ENCODE data around the gene CDH22.

Gene CDH22

DNA sequence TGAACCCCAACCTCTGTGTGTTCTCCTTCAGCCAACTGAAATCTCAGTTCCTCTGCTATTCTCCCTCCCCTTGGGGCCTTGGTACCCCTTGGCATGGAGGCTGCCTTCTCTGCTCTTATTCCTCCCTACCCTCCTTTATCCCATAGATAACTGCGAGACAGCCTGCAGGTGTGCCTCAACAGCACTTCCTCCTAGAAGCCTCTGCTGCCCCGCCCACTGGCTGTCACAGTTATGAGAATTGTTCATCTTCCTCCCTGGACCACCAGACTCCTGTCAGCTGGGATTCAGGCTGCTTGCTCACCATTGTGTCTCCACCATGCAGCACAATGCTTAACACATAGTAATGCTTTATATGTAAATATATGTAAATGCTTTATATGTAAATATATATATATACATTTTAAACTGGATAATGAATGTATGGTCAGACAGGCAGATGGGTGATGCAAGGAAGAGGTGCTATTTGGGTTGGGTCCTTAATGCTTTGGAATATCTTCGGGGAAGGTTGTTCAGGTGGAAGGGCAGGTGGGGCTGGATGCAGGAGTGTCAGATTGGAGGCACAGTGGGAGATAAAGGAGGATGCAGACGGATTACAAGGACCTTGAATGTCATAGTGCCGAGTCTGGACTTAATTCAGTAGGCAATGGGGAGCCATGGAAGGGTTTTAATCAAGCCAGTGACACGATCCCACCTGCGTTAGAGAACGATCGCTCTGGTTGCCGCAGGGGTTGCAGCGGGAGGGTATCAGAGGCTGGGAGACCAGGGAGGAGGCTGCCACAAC is 4.9 kb downstream of the CDH22 start:
- DNase-seq (ENCODE audit: low read depth in 1 of 2, low spot score in 1 of 2), result no peak

DNA sequence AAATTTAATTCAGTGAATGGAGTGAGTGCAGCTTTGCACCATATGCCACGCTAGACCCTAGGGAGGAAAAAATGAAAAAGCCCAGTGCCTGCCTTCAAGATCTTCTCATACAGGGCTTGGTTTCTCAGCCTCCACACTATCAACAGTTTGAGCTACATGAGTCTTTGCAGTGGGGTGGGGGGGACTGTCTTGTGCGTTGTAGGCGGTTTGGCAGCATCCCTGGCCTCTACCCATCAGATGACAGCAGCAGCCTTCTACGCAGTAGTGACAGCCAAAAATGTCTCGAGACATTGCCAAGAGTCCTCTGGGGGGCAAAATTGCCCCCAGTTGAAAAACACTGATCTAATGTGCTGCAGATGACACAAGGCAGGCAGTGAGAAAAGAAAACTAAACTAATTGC is 6.2 kb downstream of the CDH22 start:
- DNase-seq (ENCODE audit: low read depth in 1 of 2, low spot score in 1 of 2), result no peak

DNA sequence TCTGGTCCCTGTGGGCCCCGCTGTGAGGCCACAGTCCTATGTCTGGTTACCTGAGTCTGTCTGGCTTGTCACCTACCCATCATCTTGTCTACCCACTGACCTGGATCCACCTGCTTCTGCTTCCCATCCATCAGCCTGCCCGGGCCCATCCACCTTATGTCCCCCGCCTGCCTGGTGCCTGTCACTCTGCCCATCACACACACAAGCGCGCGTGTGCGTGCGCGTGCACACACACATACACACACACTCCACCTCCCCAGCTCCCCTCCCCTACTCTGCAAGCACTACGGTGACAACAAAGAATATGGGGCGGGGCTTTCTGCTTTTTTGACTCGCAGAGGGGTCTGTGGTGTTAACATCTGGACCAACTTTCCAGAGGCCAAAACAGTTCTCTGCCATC is 8.0 kb downstream of the CDH22 start:
- no peak for DNase-seq (ENCODE audit: low read depth in 1 of 2, low spot score in 1 of 2)

DNA sequence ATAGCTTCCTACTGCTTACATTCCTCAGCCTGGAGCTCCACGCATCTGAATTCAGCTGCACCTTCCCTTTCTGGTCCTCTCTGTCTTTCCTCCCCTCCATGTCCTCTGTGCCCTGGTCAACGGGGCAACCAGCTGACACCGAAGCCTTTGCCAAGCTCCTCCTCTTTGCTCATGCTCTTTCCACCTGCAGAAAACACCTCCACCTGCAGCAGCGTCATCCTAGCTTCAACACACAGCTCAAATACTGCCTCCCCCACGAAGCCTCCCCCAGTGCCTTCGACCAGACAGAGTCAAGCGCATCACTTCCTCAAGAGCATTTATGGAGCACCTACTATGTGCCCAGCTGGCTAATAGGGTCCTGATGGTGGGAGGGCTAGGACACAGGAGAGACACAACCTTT is 9.2 kb downstream of the CDH22 start:
- DNase-seq (ENCODE audit: low read depth in 1 of 2, low spot score in 1 of 2), result no peak

DNA sequence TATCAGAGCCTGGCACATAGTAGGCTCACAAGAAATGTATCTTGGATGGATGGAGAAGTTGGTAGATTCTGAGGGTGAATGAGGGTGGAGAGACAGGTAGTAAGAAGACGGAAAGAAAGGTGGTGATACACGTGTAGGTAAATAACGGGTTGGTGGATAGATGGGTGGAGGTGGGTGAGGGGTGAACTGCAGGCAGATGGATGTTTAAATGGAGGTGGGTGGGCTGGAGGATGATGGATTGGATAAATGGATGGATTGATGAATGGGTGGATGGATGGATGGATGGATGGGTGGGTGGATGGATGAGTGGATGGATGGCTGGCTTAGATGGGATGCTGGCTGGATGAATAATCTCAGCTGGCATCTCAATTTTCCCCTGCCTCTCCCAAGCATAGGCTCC is 9.9 kb downstream of the CDH22 start:
- no peak for DNase-seq (ENCODE audit: low read depth in 1 of 2, low spot score in 1 of 2)

DNA sequence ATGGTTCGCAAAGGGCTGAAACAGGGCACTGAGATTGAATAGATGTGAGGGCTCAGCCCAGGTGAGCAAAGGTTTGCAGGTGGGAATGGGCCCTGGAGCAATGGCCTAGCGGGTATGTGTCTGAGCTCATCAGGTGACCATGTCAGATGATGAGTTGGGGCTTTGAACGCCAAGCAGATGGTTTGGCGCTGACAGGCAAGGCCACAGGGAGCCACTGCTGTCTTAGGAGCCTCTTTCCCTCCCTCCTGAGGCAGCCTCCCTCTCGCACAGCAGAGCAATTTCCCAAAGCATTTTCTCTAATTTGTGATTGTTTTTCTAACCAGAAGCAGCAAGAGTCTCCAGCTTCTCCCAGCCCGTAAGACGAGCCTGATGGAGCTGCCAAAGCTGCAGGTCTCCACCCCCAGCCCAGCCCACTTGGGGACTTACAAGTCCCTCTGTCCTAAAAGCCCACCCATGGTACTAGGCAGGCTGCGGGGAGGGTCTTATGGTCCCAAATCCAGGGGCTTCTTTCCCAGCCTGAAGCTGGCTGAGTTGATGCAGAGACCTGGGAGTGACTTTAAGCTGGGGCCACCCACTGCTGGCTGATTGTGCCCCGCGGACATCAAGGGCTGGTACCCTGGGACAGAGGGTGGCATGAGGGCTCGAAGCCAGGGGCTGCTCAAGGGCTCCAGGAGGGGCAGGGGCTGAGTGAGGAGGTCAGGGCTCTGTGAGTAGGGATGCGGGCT is 11.6 kb downstream of the CDH22 start:
- no peak for DNase-seq (ENCODE audit: low read depth in 1 of 2, low spot score in 1 of 2)

DNA sequence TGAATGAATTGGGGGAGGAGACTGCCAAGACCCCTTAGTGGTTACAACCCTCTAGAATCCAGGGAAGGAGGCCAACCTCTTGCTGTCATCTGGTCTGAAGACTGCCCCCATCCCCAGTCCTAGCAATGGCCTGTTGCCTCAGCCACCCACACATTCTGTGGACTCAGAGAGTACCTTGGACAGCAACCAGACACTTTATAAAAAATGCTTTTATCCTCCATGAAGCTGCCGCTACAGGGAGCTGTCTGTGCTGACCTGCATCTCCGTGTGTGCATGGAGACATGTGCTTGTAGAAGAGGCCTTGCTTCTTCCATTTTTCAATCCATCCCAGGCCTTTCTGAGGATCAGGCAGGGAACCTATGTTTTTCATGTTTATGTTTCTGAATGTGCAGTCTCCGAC is 15.2 kb downstream of the CDH22 start:
- DNase-seq (ENCODE audit: low read depth in 1 of 2, low spot score in 1 of 2), result no peak

DNA sequence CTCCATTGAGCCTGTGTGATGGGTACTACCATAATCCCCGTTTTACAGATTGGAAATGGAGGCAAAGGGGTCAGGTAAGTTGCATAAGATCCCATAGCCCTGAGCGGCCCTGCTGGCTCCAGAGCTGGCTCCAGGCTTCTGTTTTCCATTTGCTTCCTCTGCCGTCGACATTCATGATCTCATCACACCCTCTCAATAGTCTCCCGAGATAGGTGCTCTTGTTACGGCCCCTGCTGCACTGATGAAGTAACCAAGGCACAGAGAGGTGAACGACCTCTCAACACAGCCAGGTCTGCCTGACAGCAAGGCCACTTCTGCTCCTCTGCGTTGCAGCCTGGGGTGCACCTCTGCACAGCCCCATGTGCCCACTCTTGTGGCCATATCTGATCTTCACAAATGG is 16.9 kb downstream of the CDH22 start:
- no peak for DNase-seq (ENCODE audit: low read depth in 1 of 2, low spot score in 1 of 2)

DNA sequence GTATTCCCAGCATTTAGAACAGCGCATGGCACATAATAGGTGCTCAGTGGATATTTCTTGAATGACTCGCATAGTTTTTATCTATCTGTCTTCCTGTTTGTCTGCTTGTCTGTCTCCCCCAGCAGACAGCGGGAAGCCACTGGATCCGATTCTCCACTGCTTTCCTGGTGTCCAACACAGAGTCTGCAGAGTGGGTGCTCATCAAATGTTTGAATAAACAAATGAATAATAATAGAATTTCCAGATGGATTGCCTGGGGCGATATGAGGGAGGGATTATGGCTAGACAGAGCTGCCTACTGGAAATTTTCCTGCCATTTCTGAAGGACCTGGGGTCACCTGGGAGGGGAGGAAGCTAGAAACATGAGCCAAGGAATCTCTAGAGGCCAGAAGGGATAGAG is 18.9 kb downstream of the CDH22 start:
- no peak for DNase-seq (ENCODE audit: low read depth in 1 of 2, low spot score in 1 of 2)

DNA sequence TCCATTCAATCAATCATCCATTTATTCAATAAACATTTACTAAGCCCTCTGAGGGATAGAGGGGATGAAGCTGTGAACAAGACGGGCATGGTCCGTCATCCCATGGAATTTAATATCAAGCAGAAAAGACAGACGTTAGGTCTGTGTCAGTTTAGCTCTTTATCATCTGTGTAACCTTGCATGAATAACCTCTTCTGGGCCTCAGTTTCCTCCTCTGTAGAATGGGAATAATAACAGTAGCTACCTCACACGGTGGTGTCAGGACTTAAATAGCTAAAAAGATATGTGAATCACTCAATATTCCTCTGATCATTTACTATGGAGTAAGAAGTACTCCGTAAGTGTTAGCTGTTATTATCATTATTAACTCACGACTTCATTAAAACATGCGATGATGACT is 21.3 kb downstream of the CDH22 start:
- DNase-seq (ENCODE audit: low read depth in 1 of 2, low spot score in 1 of 2), result no peak

DNA sequence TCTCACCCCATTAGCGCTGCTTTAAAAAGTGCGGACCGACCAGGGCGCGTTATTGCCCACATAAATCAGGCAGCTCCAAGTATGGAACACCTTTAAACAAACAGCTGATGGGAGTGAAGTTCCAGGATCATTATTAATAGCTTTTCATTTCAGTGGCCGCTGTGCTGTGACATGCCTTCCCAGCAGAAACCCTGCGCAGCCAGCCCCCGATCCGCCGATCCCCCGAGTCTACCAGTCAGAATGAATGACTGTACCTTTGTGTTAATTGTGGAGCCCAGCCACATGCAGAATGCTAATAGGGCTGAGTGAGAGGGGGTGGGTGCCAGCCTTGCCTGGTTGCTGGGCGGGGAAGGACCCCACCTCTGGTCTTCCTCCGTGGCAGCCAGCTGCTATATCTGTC is 21.9 kb downstream of the CDH22 start:
- DNase-seq (ENCODE audit: low read depth in 1 of 2, low spot score in 1 of 2), result no peak

DNA sequence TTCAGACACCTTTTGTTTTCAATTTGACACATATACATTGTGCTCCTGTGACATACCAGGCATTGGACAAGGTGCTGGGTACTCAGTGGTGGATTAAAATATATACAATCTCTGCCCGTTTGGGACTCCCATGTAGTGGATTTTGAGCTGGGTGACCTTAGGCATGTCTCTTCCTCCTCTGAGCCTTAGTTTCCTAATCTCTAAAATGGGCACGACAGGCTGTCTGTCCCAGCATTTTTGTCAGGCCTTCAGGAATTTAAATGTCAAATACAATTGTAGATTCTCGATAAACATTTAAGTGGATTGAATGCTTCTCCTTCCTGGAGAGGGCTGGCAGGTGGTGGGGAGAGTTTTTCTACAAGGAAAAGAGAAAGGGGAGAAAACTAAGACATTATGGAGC is 22.6 kb downstream of the CDH22 start:
- no peak for DNase-seq (ENCODE audit: low read depth in 1 of 2, low spot score in 1 of 2)

DNA sequence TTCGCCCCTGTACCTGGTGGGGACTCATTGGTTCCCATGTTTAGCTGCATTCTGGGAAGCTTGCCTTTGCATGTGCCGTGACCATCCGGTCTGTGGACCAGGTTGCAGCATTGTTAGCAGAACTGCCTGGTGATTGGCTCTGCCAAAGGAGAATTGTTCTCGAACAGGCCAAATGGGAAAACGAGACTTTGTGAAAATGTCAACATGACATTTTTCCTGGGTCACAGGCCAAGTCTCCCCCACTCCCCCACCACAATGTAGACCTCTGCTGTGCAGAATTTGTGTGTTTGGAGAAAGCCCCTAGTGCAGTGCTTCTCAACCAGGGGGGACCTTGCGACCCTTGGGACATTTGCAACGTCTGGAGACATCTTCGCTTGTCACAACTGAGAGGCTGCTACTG is 23.2 kb downstream of the CDH22 start:
- DNase-seq (ENCODE audit: low read depth in 1 of 2, low spot score in 1 of 2), result no peak

DNA sequence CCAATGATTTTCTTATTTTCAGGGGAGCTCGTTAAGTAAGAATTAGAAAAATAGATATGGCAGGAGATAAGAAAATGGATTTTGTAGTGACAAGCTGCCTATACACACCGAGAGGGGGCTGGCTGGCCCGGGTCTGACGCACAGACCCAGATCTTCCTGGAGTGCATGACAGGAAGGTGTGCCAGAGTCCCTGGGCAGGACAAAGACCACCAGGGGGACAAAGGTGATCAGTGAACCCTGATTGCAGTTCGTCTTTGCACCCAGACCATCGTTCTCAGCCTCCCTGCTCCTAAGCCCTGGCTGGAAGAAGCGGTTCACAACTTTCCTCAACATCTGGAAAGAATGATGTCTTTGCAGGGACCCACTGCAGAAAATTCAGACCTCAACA is 24.3 kb downstream of the CDH22 start:
- DNase-seq (ENCODE audit: low read depth in 1 of 2, low spot score in 1 of 2), result no peak

DNA sequence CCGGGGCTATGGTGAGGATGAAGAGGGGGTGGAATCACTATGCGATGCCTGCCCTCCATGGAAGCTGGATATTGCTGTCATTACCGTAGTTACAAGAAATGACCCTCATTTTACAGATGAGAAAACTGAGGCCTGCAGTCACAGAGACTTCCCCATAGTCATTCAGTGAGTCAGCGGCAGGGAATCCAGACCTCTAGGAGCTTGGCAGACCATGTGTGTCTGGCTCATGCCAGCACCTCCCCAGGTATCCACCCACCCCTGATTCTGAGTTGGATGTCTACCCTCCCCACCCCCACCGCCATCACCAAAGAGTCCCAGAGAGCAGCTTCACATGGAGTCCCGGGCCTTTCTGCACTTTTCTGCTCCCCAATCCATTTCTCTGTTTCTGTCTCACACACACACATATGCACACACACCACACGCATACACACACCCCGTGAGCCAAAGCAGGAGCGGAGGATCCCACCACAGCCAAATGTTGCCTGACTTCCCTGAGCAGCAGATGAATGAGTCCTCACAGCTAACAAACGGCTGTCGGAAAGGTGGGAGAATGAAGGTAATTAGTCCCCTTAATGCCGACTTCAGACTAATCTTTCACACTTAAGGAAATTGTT is 24.8 kb downstream of the CDH22 start:
- no peak for DNase-seq (ENCODE audit: low read depth in 1 of 2, low spot score in 1 of 2)

DNA sequence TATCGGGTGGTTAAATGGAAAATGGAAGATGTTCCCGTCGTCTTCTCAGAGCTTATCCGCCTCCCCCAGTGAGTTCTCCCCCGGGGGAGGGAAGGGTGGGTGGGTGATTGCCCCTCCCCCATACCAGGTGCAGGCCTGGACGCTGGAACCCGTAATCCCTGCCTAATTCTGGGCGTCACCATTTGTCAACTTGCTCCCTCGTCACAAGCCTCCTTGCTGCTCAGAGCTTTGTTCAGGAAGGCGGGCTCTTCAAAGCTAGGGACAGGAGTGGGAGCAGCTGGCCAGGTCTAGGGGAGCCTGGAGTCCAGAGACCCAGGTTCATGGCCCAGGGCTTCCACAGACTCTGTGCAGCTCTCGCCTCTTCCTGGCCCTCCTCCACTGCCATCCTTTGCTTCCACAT is 25.6 kb downstream of the CDH22 start:
- DNase-seq (ENCODE audit: low read depth in 1 of 2, low spot score in 1 of 2), result no peak

DNA sequence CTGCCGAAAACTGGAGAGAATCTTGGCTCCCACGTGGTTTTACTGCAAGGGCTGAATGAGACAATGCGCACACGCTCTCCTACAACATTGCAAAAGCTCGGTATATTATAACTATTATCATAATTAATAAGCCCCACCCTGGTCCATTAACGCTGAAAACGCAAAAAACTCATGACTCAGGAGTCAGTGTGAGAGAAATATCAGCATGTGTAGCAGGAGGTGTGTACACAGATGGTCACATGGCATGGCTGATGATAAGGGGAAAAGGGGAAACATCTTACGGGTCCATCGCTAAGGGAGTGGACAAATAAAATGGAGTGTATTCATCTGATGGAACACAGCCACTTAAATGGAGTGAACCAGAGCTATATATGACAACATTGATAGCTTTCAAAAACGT is 29.2 kb downstream of the CDH22 start:
- no peak for DNase-seq (ENCODE audit: low read depth in 1 of 2, low spot score in 1 of 2)

DNA sequence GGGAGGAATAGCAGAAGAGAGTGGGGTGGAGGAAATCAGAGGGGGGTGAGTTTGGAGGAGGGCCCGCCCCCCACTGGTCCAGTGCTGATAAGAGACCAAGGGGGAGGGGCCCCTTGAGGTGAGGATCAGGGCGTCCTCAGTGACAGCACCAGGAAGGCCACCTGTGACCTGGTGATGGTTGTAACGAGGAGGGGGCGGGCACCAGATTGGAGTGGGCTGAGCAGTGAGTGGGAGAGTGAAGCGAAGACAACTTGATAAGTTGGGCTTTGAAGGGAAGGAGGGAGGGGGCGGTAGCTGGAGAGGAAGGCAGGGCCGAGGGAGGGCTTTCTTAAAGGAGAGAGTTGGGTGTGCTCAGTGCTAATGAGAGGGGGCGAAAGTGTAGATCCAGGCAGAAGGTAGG is 30.7 kb downstream of the CDH22 start:
- no peak for DNase-seq (ENCODE audit: low read depth in 1 of 2, low spot score in 1 of 2)

DNA sequence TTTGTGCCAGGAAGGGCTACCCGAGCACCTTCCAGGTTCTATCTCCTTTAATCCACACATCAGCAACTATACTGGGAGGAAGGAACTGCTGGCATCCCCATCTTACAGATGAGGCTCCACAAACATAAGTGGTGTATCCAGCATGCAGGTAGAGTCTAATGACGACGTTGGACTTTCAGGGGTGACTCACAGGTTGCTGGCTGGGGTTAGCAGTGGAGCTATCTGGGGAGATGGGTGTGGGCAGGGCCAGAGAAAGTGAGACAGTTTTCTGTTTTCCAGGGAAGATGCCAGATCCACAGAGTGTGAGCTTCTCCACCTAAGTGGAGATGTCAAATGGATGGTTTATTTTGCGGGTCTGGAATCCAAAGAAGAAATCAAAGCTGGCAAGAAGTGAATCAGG is 31.8 kb downstream of the CDH22 start:
- no peak for DNase-seq (ENCODE audit: low read depth in 1 of 2, low spot score in 1 of 2)

DNA sequence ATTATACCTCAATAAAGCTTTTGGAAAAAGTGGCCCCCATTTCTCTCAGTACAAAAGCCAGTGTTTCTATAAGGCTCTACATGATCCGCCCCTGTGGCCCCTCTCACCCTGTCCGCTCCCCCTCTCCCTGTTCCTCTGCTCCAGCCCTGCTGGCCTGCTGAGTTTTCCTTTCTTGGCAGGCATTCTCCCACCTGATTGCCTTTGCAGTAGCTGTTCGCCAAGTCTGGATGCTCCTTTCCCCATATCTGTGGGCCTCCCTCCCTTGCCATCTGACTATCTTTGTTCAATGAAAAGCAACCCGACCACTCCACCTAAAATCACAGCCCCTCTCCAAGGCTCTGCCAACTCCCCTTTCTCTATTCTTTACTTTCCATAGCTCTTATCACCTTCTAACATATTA is 33.2 kb downstream of the CDH22 start:
- no peak for DNase-seq (ENCODE audit: low read depth in 1 of 2, low spot score in 1 of 2)

DNA sequence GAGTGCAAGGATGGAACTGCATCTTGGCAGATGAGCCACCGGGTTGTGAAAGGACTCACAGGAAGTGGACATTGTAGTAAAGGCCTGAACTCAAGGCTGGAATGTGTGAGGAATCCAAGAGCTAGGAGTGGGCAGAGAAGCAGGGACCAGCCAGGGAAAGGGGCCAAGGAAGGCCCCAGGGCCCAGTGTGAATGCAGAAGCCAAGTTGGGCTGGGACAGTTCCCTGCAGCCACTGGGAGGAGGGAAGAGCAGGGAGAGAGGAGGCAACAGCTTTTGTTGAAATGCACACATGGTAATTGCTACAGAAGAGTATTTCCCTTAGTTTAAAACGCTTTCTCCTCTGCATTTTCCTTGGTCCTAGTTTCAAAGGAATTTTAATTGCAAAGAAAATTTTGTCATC is 34.6 kb downstream of the CDH22 start:
- DNase-seq (ENCODE audit: low read depth in 1 of 2, low spot score in 1 of 2), result no peak

DNA sequence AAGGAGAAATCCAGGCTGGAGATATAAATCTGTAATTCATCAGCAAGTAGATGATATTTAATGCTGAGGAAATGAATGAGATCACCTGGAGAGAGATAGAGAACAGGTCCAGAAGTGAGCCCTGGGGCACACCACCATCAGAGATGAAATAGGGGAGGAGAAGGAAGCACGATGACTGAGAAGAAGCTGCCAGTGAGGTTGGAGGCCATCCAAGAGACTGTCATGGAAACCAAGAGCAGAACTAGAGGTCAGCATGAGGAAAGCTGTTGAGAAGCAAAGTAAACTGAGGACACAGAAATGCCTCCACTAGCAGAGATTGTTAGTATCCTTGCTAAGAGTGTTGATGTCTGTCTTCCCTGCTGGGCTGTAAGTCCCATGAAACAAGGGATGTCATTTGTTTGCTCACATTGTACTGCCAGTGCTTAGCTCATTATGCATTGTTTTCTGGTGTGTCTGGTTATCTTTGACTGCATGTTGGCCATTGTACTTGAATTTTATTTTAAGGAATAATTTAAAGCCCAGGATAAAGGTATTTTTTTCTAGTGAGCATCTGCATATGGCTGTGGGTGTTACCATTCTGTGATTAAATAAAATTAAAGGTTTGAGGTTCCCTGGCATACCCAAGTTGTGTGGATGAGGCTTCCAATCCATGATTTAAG is 35.8 kb downstream of the CDH22 start:
- no peak for DNase-seq (ENCODE audit: low read depth in 1 of 2, low spot score in 1 of 2)

Measured in activated CD4-positive, alpha-beta T cell treated with anti-CD3 and anti-CD28 coated beads, Interleukin-2, amount 50 U/mL, for 24 hours (primary cell).